Measurements from ENCODE around the gene AFM. TPM values are rescaled to one million over a fixed set of nuclear protein-coding genes. Genes with fewer than 3 reads are reported as not detected.

AFM gene, protein sequence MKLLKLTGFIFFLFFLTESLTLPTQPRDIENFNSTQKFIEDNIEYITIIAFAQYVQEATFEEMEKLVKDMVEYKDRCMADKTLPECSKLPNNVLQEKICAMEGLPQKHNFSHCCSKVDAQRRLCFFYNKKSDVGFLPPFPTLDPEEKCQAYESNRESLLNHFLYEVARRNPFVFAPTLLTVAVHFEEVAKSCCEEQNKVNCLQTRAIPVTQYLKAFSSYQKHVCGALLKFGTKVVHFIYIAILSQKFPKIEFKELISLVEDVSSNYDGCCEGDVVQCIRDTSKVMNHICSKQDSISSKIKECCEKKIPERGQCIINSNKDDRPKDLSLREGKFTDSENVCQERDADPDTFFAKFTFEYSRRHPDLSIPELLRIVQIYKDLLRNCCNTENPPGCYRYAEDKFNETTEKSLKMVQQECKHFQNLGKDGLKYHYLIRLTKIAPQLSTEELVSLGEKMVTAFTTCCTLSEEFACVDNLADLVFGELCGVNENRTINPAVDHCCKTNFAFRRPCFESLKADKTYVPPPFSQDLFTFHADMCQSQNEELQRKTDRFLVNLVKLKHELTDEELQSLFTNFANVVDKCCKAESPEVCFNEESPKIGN
- not detected for total RNA-seq

DNA sequence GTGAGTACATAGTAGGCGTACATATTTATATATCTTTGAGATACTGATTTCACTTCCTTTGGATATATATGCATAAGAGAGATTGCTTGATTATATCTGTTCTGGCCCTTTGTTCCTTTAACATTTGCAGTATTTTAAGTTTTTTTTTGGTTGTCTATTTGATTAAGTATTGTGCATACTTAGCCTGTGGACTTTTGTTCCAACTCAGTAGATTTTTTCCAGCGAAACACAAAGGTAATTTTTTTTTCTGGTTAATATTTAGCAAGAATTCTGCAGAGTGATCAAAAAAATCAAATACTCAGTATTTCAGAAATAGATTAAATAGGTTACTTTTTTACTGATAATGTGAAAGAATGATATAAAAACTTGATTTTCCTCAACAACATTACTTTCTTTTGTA, at the start of gene AFM:
Gene AFM (plus strand): TSS at position 388 of the 400 bp plus-strand sequence. CDS start 31 bp downstream, outside the sequence.
- POLR2A ChIA-PET = no interaction called here
- DNase-seq (no peak), ATAC-seq (ENCODE audit: low read depth) (no peak)
- Mint-ChIP-seq H3K27ac (no peak within 1 kb of the TSS), H3K9me3 (peaks cover 1% of the 10 kb centered on the region), H3K4me3 (no peak within 1 kb of the TSS), H3K4me1 (no peaks in the 10 kb centered on the region), H3K27me3 (no peaks in the 10 kb centered on the region), H3K36me3 (no peaks in the 10 kb centered on the region)

DNA sequence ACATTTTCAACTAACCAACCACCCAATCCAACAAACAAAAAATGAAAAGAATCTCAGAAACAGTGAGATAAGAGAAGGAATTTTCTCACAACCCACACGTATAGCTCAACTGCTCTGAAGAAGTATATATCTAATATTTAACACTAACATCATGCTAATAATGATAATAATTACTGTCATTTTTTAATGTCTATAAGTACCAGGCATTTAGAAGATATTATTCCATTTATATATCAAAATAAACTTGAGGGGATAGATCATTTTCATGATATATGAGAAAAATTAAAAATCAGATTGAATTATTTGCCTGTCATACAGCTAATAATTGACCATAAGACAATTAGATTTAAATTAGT, 49.8 kb upstream of the AFM start:
- POLR2A ChIA-PET = no interaction called here
- H3K27ac Mint-ChIP-seq = no peak overlapping the region
- no peaks in the 10 kb centered on the region for H3K4me1 Mint-ChIP-seq
- DNase-seq (no peak), ATAC-seq (ENCODE audit: low read depth) (no peak)
- H3K27me3 Mint-ChIP-seq = peaks cover 4% of the 10 kb centered on the region
- H3K4me3 Mint-ChIP-seq = no peak overlapping the region
- H3K9me3 Mint-ChIP-seq = no peaks in the 10 kb centered on the region
- no peaks in the 10 kb centered on the region for H3K36me3 Mint-ChIP-seq

DNA sequence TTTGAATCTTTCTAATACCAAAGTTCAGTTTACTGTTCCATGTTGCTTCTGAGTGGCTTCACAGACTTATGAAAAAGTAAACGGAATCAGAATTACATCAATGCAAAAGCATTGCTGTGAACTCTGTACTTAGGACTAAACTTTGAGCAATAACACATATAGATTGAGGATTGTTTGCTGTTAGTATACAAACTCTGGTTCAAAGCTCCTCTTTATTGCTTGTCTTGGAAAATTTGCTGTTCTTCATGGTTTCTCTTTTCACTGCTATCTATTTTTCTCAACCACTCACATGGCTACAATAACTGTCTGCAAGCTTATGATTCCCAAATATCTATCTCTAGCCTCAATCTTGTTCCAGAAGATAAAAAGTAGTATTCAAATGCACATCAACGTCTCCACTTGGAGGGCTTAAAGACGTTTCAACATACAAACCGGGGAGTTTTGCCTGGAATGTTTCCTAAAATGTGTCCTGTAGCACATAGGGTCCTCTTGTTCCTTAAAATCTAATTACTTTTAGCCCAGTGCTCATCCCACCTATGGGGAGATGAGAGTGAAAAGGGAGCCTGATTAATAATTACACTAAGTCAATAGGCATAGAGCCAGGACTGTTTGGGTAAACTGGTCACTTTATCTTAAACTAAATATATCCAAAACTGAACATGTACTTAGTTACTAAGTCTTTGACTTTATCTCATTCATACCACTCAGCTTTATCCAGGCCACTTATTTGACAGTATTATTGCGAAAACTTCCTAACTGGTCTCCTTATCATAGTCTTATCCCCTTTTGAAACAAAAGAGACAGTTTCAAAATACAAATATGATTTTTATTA, 49.2 kb upstream of the AFM start:
- no peaks in the 10 kb centered on the region for H3K9me3 Mint-ChIP-seq
- no peaks in the 10 kb centered on the region for H3K4me1 Mint-ChIP-seq
- no peak for ATAC-seq (ENCODE audit: low read depth)
- DNase-seq = no peak
- POLR2A ChIA-PET = no interaction called here
- H3K36me3 Mint-ChIP-seq = no peaks in the 10 kb centered on the region
- H3K27ac Mint-ChIP-seq = no peak overlapping the region
- no peak overlapping the region for H3K4me3 Mint-ChIP-seq
- H3K27me3 Mint-ChIP-seq = peaks cover 9% of the 10 kb centered on the region

DNA sequence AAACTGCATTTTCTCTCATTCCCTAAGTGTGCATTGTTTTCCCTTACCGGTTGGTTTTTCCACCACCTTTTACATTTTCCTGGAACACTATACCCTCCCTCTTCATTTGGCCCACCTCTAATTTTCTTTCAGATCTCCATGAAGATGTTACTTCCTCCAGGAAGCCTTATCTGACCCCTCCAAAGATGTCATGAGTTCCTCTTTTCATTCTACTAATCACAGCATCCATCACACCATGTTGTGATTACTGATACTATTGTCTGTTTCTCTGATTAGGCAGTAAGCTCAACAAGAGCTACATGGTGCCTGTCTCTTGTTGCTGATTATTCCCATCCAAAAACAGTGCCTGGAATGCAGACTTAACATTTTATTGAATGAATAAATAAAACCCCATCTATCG, 48.4 kb upstream of the AFM start:
- Mint-ChIP-seq H3K27me3 (peaks cover 10% of the 10 kb centered on the region), H3K4me1 (no peaks in the 10 kb centered on the region), H3K9me3 (no peaks in the 10 kb centered on the region), H3K36me3 (no peaks in the 10 kb centered on the region), H3K27ac (no peak overlapping the region), H3K4me3 (no peak overlapping the region)
- ATAC-seq (ENCODE audit: low read depth) = no peak
- no peak for DNase-seq
- POLR2A ChIA-PET = no interaction called here

DNA sequence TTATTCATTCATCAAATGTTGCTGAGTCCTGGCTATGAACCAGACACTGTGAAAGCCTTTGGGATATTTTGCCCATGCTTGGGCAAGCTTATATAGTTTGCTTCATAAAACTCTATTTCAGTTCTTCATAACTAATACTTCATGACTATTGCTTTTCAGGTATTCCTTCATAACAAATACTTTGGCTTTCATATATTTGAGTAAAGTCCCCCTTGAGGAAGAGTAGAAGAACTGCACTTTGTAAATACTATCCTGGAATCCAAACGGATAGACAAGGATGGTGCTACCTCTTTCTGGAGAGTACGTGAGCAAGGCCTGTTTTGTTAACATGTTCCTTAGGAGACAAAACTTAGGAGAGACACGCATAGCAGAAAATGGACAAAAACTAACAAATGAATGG, 47.2 kb upstream of the AFM start:
- Mint-ChIP-seq H3K9me3 (no peaks in the 10 kb centered on the region), H3K36me3 (no peaks in the 10 kb centered on the region), H3K4me1 (no peaks in the 10 kb centered on the region), H3K27ac (no peak overlapping the region), H3K27me3 (peaks cover 10% of the 10 kb centered on the region), H3K4me3 (no peak overlapping the region)
- POLR2A ChIA-PET = no interaction called here
- ATAC-seq (ENCODE audit: low read depth) (no peak), DNase-seq (no peak)

DNA sequence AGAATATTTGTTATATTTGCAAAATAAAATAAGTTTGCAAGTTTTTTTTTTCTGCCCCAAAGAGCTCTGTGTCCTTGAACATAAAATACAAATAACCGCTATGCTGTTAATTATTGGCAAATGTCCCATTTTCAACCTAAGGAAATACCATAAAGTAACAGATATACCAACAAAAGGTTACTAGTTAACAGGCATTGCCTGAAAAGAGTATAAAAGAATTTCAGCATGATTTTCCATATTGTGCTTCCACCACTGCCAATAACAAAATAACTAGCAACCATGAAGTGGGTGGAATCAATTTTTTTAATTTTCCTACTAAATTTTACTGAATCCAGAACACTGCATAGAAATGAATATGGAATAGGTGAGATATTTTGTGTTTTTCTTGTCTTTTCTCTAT, 45.6 kb upstream of the AFM start, which contains the start of gene AFP:
Gene AFP (plus strand): TSS at position 238 of the 400 bp plus-strand sequence. CDS start 42 bp downstream, at position 280.
- ATAC-seq (ENCODE audit: low read depth) (no peak), DNase-seq (no peak)
- Mint-ChIP-seq H3K27ac (no peak within 1 kb of the TSS), H3K36me3 (no peaks in the 10 kb centered on the region), H3K4me3 (no peak within 1 kb of the TSS), H3K4me1 (no peaks in the 10 kb centered on the region), H3K9me3 (no peaks in the 10 kb centered on the region), H3K27me3 (peaks cover 8% of the 10 kb centered on the region)
- POLR2A ChIA-PET = no interaction called here

DNA sequence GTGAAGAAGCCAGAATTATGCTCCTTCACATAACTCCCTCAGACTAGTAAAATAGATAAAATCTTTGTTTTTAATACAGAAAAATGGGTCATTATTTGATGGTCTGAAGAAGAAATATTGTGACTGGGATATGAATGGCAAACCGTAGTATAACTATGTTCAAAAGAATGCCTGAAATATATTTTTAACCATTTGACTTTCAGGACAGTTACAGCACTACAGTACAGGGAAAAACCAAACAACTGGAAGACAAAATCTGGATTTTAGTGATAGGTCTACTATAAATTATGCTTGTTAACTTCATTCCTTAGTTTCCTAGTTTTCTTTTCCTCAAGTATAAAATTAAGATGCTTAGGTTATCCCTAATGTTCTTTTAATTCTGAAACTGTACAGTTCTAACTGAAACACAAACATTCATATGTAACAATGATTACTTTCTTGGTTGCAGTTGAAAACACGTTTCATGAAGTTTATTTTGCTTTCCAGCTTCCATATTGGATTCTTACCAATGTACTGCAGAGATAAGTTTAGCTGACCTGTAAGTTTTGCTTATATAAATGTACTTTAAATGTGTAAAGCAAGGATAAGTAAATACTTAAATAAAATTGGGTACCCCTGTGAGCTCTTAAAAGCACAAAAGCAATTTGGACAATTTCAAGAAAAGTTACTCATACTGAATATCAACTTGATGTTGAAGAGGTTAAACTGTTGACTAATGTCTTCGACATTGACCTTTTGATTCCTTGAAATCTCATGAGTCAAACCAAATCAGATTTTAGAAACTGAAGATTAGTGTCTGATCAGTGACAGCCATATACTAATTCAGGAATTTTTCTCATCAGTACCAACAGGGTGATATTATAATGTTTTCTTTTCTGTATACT, 44.6 kb upstream of the AFM start:
- Mint-ChIP-seq H3K27ac (no peak overlapping the region), H3K4me3 (no peak overlapping the region), H3K9me3 (no peaks in the 10 kb centered on the region), H3K36me3 (no peaks in the 10 kb centered on the region), H3K4me1 (no peaks in the 10 kb centered on the region), H3K27me3 (peaks cover 8% of the 10 kb centered on the region)
- ATAC-seq (ENCODE audit: low read depth) (no peak), DNase-seq (no peak)
- POLR2A ChIA-PET = no interaction called here

DNA sequence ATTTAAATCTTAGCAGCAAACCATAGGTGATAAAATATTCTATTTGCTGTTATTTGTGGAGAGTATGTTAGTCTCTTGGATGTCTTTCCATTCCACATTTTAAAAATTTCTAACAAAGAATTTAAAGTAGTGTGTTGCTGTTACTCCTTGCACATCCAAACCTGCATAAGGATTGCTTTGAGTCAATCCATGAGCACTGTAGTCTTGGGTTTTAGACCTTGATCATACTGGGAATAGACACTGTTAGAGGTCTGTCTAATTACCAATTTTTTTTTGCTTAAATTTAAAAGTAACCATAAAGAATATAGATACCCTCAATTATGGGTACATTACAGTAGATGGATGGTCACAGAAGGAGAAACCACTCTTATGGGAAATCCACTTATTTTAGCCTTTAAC, 44.0 kb upstream of the AFM start:
- DNase-seq = no peak
- no peak for ATAC-seq (ENCODE audit: low read depth)
- Mint-ChIP-seq H3K27me3 (peaks cover 8% of the 10 kb centered on the region), H3K27ac (no peak overlapping the region), H3K4me3 (no peak overlapping the region), H3K4me1 (no peaks in the 10 kb centered on the region), H3K36me3 (no peaks in the 10 kb centered on the region), H3K9me3 (no peaks in the 10 kb centered on the region)
- POLR2A ChIA-PET = no interaction called here

DNA sequence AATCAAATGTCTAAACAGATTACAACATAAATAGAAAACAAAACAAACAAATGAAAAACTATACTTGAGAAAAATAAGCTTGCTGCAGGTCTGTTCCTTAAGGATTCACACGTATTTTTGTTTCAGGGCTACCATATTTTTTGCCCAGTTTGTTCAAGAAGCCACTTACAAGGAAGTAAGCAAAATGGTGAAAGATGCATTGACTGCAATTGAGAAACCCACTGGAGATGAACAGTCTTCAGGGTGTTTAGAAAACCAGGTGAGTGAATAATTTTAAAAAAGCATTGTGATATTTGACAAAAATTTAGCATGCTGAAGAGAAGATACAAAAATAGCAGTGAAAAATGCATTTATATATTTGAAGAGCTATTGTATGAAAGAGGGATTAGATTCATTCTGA, 43.5 kb upstream of the AFM start:
- no peaks in the 10 kb centered on the region for H3K9me3 Mint-ChIP-seq
- H3K36me3 Mint-ChIP-seq = no peaks in the 10 kb centered on the region
- POLR2A ChIA-PET = no interaction called here
- no peak for DNase-seq
- H3K4me1 Mint-ChIP-seq = no peaks in the 10 kb centered on the region
- peaks cover 8% of the 10 kb centered on the region for H3K27me3 Mint-ChIP-seq
- H3K27ac Mint-ChIP-seq = no peak overlapping the region
- H3K4me3 Mint-ChIP-seq = no peak overlapping the region
- no peak for ATAC-seq (ENCODE audit: low read depth)

DNA sequence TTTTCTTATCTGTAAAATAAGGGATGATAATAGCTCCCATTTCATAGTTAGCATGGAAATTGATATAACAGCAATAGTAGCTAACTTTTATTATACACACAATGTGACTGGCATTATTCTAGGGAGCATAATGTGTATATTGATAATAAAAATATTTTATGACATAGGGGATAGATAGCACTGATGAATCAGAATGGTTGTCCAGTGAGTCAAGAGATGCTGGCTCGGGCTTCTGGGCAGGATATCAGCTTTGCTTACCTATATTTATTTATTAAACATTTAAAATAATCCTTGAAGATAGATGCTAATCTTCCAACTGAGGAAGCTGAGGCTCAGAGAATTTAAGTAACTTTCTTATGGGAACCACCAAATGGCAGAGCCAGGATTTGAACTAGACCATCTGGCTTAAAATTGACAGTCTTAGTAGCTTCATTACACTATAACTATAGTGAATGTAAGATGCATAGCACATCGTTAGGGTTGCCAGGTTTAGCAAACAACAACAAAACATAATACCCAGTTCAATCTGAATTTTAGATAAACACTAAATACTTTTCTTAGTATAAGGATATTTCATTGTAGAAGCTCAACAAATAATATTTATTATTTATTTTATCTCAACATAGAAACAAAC, 42.8 kb upstream of the AFM start:
- POLR2A ChIA-PET = no interaction called here
- Mint-ChIP-seq H3K27me3 (peaks cover 8% of the 10 kb centered on the region), H3K4me1 (no peaks in the 10 kb centered on the region), H3K27ac (no peak overlapping the region), H3K36me3 (no peaks in the 10 kb centered on the region), H3K4me3 (no peak overlapping the region), H3K9me3 (no peaks in the 10 kb centered on the region)
- ATAC-seq (ENCODE audit: low read depth) = no peak
- no peak for DNase-seq

DNA sequence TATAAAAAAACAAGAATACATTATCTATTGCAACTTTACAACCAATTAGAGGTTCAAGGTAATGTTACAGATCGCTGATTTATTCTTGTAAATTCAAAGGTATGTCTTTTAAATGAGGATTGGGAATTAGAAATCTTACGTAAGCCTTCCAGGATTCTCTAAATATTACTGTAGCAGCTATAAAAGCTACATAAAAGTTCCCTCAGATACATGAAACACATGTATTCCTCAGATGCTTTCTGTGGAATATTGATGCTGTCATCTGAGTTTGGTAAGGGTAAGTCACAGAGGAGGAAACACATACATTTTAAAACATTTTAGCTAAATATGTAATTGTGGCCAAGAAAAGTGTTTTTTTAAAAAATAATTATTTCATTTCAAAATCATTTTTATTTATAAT, 42.1 kb upstream of the AFM start:
- H3K36me3 Mint-ChIP-seq = no peaks in the 10 kb centered on the region
- DNase-seq (no peak), ATAC-seq (ENCODE audit: low read depth) (no peak)
- H3K4me1 Mint-ChIP-seq = no peaks in the 10 kb centered on the region
- no peak overlapping the region for H3K4me3 Mint-ChIP-seq
- H3K27ac Mint-ChIP-seq = no peak overlapping the region
- POLR2A ChIA-PET = no interaction called here
- H3K9me3 Mint-ChIP-seq = no peaks in the 10 kb centered on the region
- peaks cover 8% of the 10 kb centered on the region for H3K27me3 Mint-ChIP-seq

DNA sequence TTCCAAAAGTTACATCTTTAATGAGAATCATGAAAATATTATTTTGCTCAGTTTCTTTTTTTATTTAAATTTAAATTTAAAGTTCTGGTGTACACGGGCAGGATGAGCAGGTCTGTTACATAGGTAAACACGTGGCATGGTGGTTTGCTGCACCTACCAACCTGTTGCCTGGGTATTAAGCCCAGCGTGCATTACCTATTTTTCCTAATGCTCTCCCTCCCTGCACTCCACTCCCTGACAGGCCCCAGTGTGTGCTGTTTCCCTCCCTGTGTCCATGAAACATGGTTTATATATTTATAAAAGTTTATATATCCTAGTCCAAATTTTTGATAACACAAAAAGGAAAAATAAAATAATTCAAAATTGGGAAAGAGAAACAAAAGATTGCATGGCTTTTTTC, 41.6 kb upstream of the AFM start:
- H3K4me1 Mint-ChIP-seq = no peaks in the 10 kb centered on the region
- ATAC-seq (ENCODE audit: low read depth) (no peak), DNase-seq (no peak)
- peaks cover 8% of the 10 kb centered on the region for H3K27me3 Mint-ChIP-seq
- H3K27ac Mint-ChIP-seq = no peak overlapping the region
- H3K4me3 Mint-ChIP-seq = no peak overlapping the region
- no peaks in the 10 kb centered on the region for H3K36me3 Mint-ChIP-seq
- no peaks in the 10 kb centered on the region for H3K9me3 Mint-ChIP-seq
- POLR2A ChIA-PET = no interaction called here

DNA sequence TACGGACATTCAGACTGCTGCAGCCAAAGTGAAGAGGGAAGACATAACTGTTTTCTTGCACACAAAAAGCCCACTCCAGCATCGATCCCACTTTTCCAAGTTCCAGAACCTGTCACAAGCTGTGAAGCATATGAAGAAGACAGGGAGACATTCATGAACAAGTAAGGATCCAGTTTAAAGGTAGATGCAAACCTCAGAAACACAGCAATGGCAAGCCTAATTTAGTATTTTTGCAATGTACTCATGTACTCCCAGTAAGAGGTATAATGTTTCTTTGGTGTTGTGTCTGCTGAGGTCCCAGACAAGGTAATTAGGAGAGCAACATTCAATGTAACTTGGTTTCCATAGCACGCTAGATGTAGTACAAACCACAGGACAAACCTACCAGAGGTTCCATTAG, 40.9 kb upstream of the AFM start:
- ATAC-seq (ENCODE audit: low read depth) = no peak
- Mint-ChIP-seq H3K4me3 (no peak overlapping the region), H3K36me3 (no peaks in the 10 kb centered on the region), H3K27ac (no peak overlapping the region), H3K27me3 (peaks cover 8% of the 10 kb centered on the region), H3K9me3 (no peaks in the 10 kb centered on the region), H3K4me1 (no peaks in the 10 kb centered on the region)
- POLR2A ChIA-PET = no interaction called here
- no peak for DNase-seq
